Measurements from ENCODE around the gene CAPN9. TPM values are rescaled to one million over a fixed set of nuclear protein-coding genes. Genes with fewer than 3 reads are reported as not detected.

CAPN9 gene
- total and polyA plus RNA-seq, 2 donors (not counting 3 experiments of a cell fraction or from before 2014, with no cell fraction given), result not detected

DNA sequence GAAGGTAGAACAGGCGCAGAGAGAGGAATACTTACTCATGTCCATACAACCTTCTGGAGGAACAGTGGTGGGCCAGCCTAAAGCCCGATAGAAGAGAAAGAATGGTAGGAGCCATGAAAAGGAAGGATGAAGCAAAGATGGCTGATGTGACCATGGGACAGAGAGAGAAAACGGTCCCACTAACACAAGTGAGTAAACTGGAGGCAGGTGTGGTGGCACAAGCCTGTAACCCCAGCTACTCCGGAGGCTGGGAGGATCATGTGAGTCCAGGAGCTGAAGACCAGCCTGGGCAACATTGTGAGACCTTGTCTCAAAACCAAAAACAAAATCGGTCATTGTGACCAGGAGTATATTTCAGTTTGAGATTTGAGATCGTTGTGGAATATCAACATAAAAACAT lies 71.7 kb downstream of the CAPN9 start:
- Histone ChIP-seq H3K4me2 (ENCODE audit: insufficient read depth, low read length) (no peak overlapping the region), H2AFZ (ENCODE audit: low read depth, low read length) (no peak overlapping the region), H3K4me3 (replicated peaks in 1 of 3; ENCODE audit: insufficient read depth in 1 of 3, low read depth in 1 of 3, low read length in 3 of 3) (no peak overlapping the region), H3K9me3 (replicated peaks; ENCODE audit: control insufficient read depth, insufficient read depth, low read length) (no peaks in the 10 kb centered on the region), H3K27ac (ENCODE audit: insufficient read depth, low read depth, low read length) (no peak overlapping the region), H3K4me1 (ENCODE audit: control insufficient read depth, extremely low read depth, insufficient read depth, low read length) (no peaks in the 10 kb centered on the region), H3K79me2 (ENCODE audit: control insufficient read depth, insufficient read depth, low read length) (no peaks in the 10 kb centered on the region), H3K27me3 (ENCODE audit: control insufficient read depth in 2 of 2, insufficient read depth in 2 of 2, low read length in 2 of 2) (peaks cover 0 to 4% of the 10 kb centered on the region in 2 experiments), H4K20me1 (replicated peaks; ENCODE audit: control insufficient read depth, extremely low read depth, insufficient read depth, low read length) (no peaks in the 10 kb centered on the region), H3K9me1 (replicated peaks; ENCODE audit: control insufficient read depth, extremely low read depth, insufficient read depth, low read length) (no peaks in the 10 kb centered on the region), H3K9ac (replicated peaks; ENCODE audit: extremely low read depth, insufficient read depth, low read length) (no peak overlapping the region), H3K36me3 (ENCODE audit: control insufficient read depth in 2 of 2, extremely low read depth in 1 of 2, insufficient read depth in 2 of 2, low read length in 2 of 2) (no peaks in the 10 kb centered on the region)
- no peak for TF ChIP-seq MYC (IDR thresholded peaks at IDR 0.05; ENCODE audit: low read depth, low read length)
- no peak for TF ChIP-seq CTCF (IDR thresholded peaks at IDR 0.05; ENCODE audit: extremely low read depth in 1 of 2, insufficient read depth in 1 of 2, low read depth in 1 of 2, low read length in 2 of 2)
- TF ChIP-seq EZH2 (IDR thresholded peaks at IDR 0.05; ENCODE audit: borderline replicate concordance, low read depth, low read length, severe bottlenecking), result no peak
- TF ChIP-seq, protein P1, sequence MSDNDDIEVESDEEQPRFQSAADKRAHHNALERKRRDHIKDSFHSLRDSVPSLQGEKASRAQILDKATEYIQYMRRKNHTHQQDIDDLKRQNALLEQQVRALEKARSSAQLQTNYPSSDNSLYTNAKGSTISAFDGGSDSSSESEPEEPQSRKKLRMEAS (IDR thresholded peaks at IDR 0.05; ENCODE audit: insufficient read depth, insufficient read length), result no peak
- intact Hi-C loops (cut with micrococcal nuclease) (no loop called here), dilution Hi-C loops (cut with MboI; ENCODE audit: extremely low pct_ligation_motif_present, low sequenced_read_pairs) (no loop called here)
- POLR2A ChIA-PET, result no interaction called here
- BruUV-seq (replicated peaks), result no TSS peak
- no peak for FAIRE-seq
- CTCF ChIA-PET, result no interaction called here
- DNase-seq (ENCODE audit: low read depth, low spot score), result no peak

- H3K36me3 ChIP-seq (ENCODE audit: control insufficient read depth in 2 of 2, extremely low read depth in 1 of 2, insufficient read depth in 2 of 2, low read length in 2 of 2), result no peaks in the 10 kb centered on the region
- TF ChIP-seq FOS (IDR thresholded peaks at IDR 0.05; ENCODE audit: borderline replicate concordance, insufficient read depth, low read length) (no peak), GATA2 (IDR thresholded peaks at IDR 0.05; ENCODE audit: insufficient read depth, insufficient read length, low read depth, low read length) (no peak), CTCF (IDR thresholded peaks at IDR 0.05; ENCODE audit: extremely low read depth in 1 of 2, insufficient read depth in 1 of 2, low read depth in 1 of 2, low read length in 2 of 2) (no peak), POLR2AphosphoS5 (IDR thresholded peaks at IDR 0.05; ENCODE audit: insufficient read depth, low read depth, low read length) (no peak), MYC (IDR thresholded peaks at IDR 0.05; ENCODE audit: low read depth, low read length) (no peak), EZH2 (IDR thresholded peaks at IDR 0.05; ENCODE audit: borderline replicate concordance, low read depth, low read length, severe bottlenecking) (no peak), POLR2A (IDR thresholded peaks at IDR 0.05; ENCODE audit: low read depth, low read length) (no peak), JUN (IDR thresholded peaks at IDR 0.05; ENCODE audit: borderline replicate concordance, insufficient read depth, insufficient read length, low read depth) (no peak)
- TF ChIP-seq, protein P1 (IDR thresholded peaks at IDR 0.05; ENCODE audit: insufficient read depth, insufficient read length), result no peak
- H3K4me3 ChIP-seq (replicated peaks in 1 of 3; ENCODE audit: insufficient read depth in 1 of 3, low read depth in 1 of 3, low read length in 3 of 3), result no peak overlapping the region
- H3K27me3 ChIP-seq (ENCODE audit: control insufficient read depth in 2 of 2, insufficient read depth in 2 of 2, low read length in 2 of 2), result peaks cover 0 to 4% of the 10 kb centered on the region in 2 experiments
- ChIA-PET POLR2A (no interaction called here), CTCF (interaction anchor here (1.2 kb wide), 1 partner anchor 9 kb away, joined by 3 read pairs; no protein-coding TSS in a partner anchor)
- no peak overlapping the region for H3K4me2 ChIP-seq (ENCODE audit: insufficient read depth, low read length)
- H3K4me1 ChIP-seq (ENCODE audit: control insufficient read depth, extremely low read depth, insufficient read depth, low read length), result peaks cover under 1% of the 10 kb centered on the region
- H3K9ac ChIP-seq (replicated peaks; ENCODE audit: extremely low read depth, insufficient read depth, low read length), result no peak overlapping the region
- H3K27ac ChIP-seq (ENCODE audit: insufficient read depth, low read depth, low read length), result no peak overlapping the region
- H4K20me1 ChIP-seq (replicated peaks; ENCODE audit: control insufficient read depth, extremely low read depth, insufficient read depth, low read length), result no peaks in the 10 kb centered on the region
- intact Hi-C loops (cut with micrococcal nuclease), result no loop called here
- DNase-seq (ENCODE audit: low read depth, low spot score), result no peak
- no peaks in the 10 kb centered on the region for H3K9me3 ChIP-seq (replicated peaks; ENCODE audit: control insufficient read depth, insufficient read depth, low read length)
- H3K79me2 ChIP-seq (ENCODE audit: control insufficient read depth, insufficient read depth, low read length), result no peaks in the 10 kb centered on the region
- dilution Hi-C loops (cut with MboI; ENCODE audit: extremely low pct_ligation_motif_present, low sequenced_read_pairs), result no loop called here
- no peak overlapping the region for H2AFZ ChIP-seq (ENCODE audit: low read depth, low read length)
- H3K9me1 ChIP-seq (replicated peaks; ENCODE audit: control insufficient read depth, extremely low read depth, insufficient read depth, low read length), result no peaks in the 10 kb centered on the region
- FAIRE-seq, result no peak
- BruUV-seq (replicated peaks), result no TSS peak
These were observed 72.8 kb downstream of the CAPN9 start for GRCh38 chr1:230819976-230820375.
